Measurements from ENCODE around the gene SMAD5.

SMAD5 gene

DNA sequence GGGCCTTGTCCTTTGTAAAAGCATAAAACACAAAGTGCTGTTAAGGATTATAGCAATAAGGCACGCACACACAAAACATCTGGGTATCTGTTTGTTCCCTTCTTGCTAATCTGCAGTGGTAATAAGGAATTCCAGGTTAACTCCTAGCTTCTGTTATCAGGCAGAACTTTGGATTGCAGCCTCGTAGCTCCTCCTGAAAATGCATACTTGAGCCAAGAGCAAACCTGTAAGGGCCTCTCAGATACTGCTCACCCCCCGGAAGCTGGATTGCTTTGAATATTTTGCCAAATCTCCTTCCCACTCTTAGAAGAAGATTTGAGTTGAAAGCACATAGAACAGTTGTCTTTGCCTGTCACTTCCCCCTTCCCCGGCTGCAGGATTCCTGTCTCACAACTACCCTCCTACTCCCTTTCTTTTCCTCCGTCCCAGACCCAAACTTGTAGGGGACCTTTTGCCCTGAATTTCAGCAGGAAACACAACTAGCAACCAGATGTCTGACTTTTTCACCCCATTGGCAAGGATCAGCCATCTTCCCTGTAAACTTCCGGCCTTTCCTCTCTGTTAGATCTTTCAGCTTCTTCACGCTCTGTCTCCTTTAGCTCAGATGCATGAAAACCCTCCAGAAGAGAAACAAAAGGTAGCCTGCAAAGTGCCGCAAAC lies 28.2 kb upstream of the SMAD5 start:
- no peak for TF ChIP-seq EZH2 (optimal IDR thresholded peaks at IDR 0.05; ENCODE audit: low read depth, low read length)
- TF ChIP-seq, protein P1, sequence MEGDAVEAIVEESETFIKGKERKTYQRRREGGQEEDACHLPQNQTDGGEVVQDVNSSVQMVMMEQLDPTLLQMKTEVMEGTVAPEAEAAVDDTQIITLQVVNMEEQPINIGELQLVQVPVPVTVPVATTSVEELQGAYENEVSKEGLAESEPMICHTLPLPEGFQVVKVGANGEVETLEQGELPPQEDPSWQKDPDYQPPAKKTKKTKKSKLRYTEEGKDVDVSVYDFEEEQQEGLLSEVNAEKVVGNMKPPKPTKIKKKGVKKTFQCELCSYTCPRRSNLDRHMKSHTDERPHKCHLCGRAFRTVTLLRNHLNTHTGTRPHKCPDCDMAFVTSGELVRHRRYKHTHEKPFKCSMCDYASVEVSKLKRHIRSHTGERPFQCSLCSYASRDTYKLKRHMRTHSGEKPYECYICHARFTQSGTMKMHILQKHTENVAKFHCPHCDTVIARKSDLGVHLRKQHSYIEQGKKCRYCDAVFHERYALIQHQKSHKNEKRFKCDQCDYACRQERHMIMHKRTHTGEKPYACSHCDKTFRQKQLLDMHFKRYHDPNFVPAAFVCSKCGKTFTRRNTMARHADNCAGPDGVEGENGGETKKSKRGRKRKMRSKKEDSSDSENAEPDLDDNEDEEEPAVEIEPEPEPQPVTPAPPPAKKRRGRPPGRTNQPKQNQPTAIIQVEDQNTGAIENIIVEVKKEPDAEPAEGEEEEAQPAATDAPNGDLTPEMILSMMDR (IDR thresholded peaks at IDR 0.05; ENCODE audit: low read length), result no peak
- TF ChIP-seq EZH2phosphoT487 (IDR thresholded peaks at IDR 0.05; ENCODE audit: low read length), result no peak
- H3K4me1 ChIP-seq (ENCODE audit: low read length), result no peaks in the 10 kb centered on the region

DNA sequence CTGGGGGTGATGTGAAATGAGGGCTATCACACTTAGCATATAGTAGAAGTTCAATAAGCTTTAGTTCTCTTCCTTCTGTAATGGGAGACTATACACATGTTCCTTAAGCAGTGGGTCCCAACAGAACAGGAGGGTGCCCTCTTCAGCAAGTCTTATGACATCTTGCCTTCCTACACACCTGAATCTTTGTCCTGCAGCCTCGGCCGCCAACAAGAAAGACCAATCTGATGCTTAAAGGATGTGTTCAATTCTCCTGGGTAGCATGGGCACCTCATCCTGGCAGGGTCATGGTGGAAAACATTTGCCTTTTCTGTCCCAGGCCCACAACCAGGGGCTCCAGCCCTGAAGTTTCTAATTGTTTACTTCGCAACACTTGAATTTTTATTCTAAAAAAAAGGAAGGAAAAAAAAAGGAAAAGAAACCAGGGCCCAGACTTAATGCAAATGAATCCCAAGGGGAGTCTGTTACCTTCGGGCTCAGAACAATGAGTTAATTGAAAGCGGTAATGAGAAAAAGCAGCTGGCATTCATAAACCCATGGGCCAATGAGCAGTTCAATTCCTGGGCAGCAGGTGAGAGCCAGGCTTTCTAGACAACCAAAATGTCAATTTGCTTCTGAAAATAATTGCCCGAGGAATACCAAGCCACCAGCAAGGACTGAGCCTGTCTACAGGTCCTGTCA lies 26.2 kb upstream of the SMAD5 start:
- Histone ChIP-seq H3K9ac (ENCODE audit: low read length) (no peak overlapping the region), H3K9me2 (replicated peaks; ENCODE audit: insufficient read depth, low read length) (no peaks in the 10 kb centered on the region), H3K4me3 (ENCODE audit: low read length) (no peak overlapping the region), H4K20me1 (ENCODE audit: insufficient read depth, low read length) (no peaks in the 10 kb centered on the region), H3K36me3 (replicated peaks; ENCODE audit: insufficient read depth, low read length) (no peaks in the 10 kb centered on the region), H2AFZ (ENCODE audit: low read length) (no peak overlapping the region), H3K79me2 (ENCODE audit: low read length) (no peaks in the 10 kb centered on the region), H3F3A (ENCODE audit: insufficient read depth, low read length) (no peaks in the 10 kb centered on the region), H3K9me3 (replicated peaks; ENCODE audit: insufficient read depth, low read length) (no peaks in the 10 kb centered on the region), H3K4me1 (ENCODE audit: low read length) (no peaks in the 10 kb centered on the region), H3K27me3 (replicated peaks; ENCODE audit: insufficient read depth, low read length) (no peaks in the 10 kb centered on the region), H3K4me2 (ENCODE audit: low read depth, low read length) (no peak overlapping the region), H3K27ac (ENCODE audit: low read length) (no peak overlapping the region)
- TF ChIP-seq, protein P1 (IDR thresholded peaks at IDR 0.05; ENCODE audit: low read length), result no peak
- no peak for TF ChIP-seq EZH2 (optimal IDR thresholded peaks at IDR 0.05; ENCODE audit: low read depth, low read length)
- no peak for DNase-seq

More for the DNA sequence above, 28.2 kb upstream of the SMAD5 start:
- H3K79me2 ChIP-seq (ENCODE audit: low read length), result no peaks in the 10 kb centered on the region
- H3F3A ChIP-seq (ENCODE audit: insufficient read depth, low read length), result no peaks in the 10 kb centered on the region
- DNase-seq, result no peak
- H3K27me3 ChIP-seq (replicated peaks; ENCODE audit: insufficient read depth, low read length), result no peaks in the 10 kb centered on the region
- H3K4me2 ChIP-seq (ENCODE audit: low read depth, low read length), result no peak overlapping the region
- H3K36me3 ChIP-seq (replicated peaks; ENCODE audit: insufficient read depth, low read length), result no peaks in the 10 kb centered on the region
- H4K20me1 ChIP-seq (ENCODE audit: insufficient read depth, low read length), result no peaks in the 10 kb centered on the region
- H3K4me3 ChIP-seq (ENCODE audit: low read length), result no peak overlapping the region
- no peaks in the 10 kb centered on the region for H3K9me3 ChIP-seq (replicated peaks; ENCODE audit: insufficient read depth, low read length)
- no peak overlapping the region for H3K9ac ChIP-seq (ENCODE audit: low read length)
- H3K27ac ChIP-seq (ENCODE audit: low read length), result no peak overlapping the region
- H3K9me2 ChIP-seq (replicated peaks; ENCODE audit: insufficient read depth, low read length), result no peaks in the 10 kb centered on the region
- H2AFZ ChIP-seq (ENCODE audit: low read length), result no peak overlapping the region

DNA sequence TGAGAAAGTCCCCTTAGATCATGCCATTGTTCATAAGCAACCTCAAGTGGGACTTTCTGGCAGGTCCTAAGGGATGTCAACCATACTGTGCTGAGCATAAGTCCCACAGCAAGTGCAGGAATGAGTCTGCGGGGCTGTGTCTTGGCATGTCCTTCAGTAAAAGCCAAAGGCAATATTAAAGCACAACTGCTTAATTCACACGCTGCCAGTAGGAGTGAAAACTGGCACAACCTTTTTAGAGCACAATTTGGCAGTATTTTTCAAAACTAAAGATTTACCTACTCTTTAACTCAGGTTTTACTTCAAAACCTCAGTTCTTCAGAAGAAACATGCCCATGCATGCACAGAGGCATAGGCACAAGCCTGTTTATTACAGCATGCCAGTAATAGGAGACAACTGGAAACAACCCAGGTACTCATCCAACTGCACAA lies 24.4 kb upstream of the SMAD5 start:
- Histone ChIP-seq H2AFZ (ENCODE audit: low read length) (no peak overlapping the region), H3F3A (ENCODE audit: insufficient read depth, low read length) (no peaks in the 10 kb centered on the region), H3K27me3 (replicated peaks; ENCODE audit: insufficient read depth, low read length) (no peaks in the 10 kb centered on the region), H3K4me1 (ENCODE audit: low read length) (no peaks in the 10 kb centered on the region), H3K79me2 (ENCODE audit: low read length) (no peaks in the 10 kb centered on the region), H3K4me3 (ENCODE audit: low read length) (no peak overlapping the region), H3K27ac (ENCODE audit: low read length) (no peak overlapping the region), H3K9me2 (replicated peaks; ENCODE audit: insufficient read depth, low read length) (no peaks in the 10 kb centered on the region), H4K20me1 (ENCODE audit: insufficient read depth, low read length) (no peaks in the 10 kb centered on the region), H3K36me3 (replicated peaks; ENCODE audit: insufficient read depth, low read length) (no peaks in the 10 kb centered on the region), H3K9ac (ENCODE audit: low read length) (no peak overlapping the region), H3K4me2 (ENCODE audit: low read depth, low read length) (no peak overlapping the region), H3K9me3 (replicated peaks; ENCODE audit: insufficient read depth, low read length) (no peaks in the 10 kb centered on the region)
- no peak for DNase-seq
- TF ChIP-seq EZH2phosphoT487 (IDR thresholded peaks at IDR 0.05; ENCODE audit: low read length) (no peak), EZH2 (optimal IDR thresholded peaks at IDR 0.05; ENCODE audit: low read depth, low read length) (no peak)
- TF ChIP-seq, protein P1 (IDR thresholded peaks at IDR 0.05; ENCODE audit: low read length), result no peak
